Measurements from ENCODE around the gene SBNO2.

DNA sequence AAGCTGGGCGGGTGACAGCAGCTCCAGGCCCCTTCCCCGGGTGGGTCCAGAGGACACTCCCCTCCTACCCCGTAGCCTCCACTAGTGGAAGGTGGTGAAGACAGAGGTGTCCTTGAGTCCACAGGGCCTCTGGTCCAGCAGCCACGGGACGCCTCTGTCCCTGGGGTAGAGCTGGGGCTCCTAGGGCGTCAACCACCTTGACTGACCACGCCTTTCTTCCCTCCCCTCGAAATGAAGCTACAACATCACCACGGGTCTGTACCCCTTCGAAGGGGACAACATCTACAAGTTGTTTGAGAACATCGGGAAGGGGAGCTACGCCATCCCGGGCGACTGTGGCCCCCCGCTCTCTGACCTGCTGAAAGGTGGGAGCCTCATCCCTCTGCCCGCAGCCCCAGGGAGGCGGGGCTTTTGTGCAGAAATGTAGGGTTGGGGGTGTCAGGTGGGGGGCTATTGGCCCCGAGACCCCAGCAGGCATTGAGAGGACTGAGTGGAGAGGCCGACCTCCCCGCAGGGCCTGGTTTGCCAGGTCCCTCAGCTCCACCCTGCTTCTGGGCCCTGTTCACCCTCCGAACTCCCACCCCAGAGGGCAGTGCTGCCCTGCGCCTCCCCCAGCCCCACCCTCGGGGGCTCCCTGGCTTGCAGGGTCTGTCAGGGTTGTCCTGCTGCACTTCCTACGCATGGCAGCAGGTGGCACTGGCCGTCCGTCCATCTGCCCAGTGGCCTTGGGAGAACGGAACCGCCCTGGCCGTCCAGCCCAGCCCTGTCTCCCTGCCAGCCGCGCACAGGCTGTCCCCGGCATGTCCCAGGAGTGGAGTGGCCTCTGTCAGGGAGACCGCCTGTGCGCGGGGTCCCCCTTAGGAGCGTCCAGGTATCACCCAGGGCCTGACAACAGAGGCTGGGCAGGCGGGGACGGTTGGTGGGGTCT lies 47.2 kb upstream of the SBNO2 start:
- TF ChIP-seq ETV5 (CRISPR knock-in tag; IDR thresholded peaks at IDR 0.05; ENCODE audit: low read depth) (no peak), GABPA (tag; conservative IDR thresholded peaks at IDR 0.05; ENCODE audit: low read depth) (no peak), JUND (IDR thresholded peaks at IDR 0.05; ENCODE audit: borderline replicate concordance, low read depth, low read length) (no peak), JUND (tag; IDR thresholded peaks at IDR 0.05; ENCODE audit: borderline replicate concordance, low read depth, low read length) (no peak), POLR2A (conservative IDR thresholded peaks at IDR 0.05) (no peak), HOXB6 (CRISPR knock-in tag; IDR thresholded peaks at IDR 0.05; ENCODE audit: borderline replicate concordance) (no peak), TEAD4 (IDR thresholded peaks at IDR 0.05; ENCODE audit: low read length) (no peak), TEAD4 (CRISPR knock-in tag; IDR thresholded peaks at IDR 0.05; ENCODE audit: borderline replicate concordance) (no peak), EZH2 (IDR thresholded peaks at IDR 0.05; ENCODE audit: borderline replicate concordance, low read depth, low read length) (no peak), HNRNPUL1 (IDR thresholded peaks at IDR 0.05; ENCODE audit: low read length) (no peak)
